ENCODE results near the gene CTIF.
"Not testable (repeated sequence)": the region's sequence is repeated elsewhere in the genome, so short reads cannot be mapped to it uniquely, and the experiment has no call there.

Gene CTIF

GRCh38 chr18:48715711-48716361 is 177.0 kb downstream of the CTIF start:
- no peak for DNase-seq (ENCODE audit: insufficient read length, low spot score)
- no peak for TF ChIP-seq CTCF (IDR thresholded peaks at IDR 0.05; ENCODE audit: insufficient read depth, missing control alignments)
- no peak for FAIRE-seq

- not testable (repeated sequence) for FAIRE-seq; DNase-seq (ENCODE audit: insufficient read length, low spot score)
These were observed 178.4 kb downstream of the CTIF start for GRCh38 chr18:48717227-48717626.

- DNase-seq (ENCODE audit: insufficient read length, low spot score) (no peak), FAIRE-seq (peak; percentile 25)
- no peak for TF ChIP-seq CTCF (IDR thresholded peaks at IDR 0.05; ENCODE audit: insufficient read depth, missing control alignments)
These were observed 179.6 kb downstream of the CTIF start for GRCh38 chr18:48718251-48718959.

- FAIRE-seq (no peak), DNase-seq (ENCODE audit: insufficient read length, low spot score) (no peak)
- TF ChIP-seq CTCF (IDR thresholded peaks at IDR 0.05; ENCODE audit: insufficient read depth, missing control alignments) = no peak
These were observed 180.6 kb downstream of the CTIF start for GRCh38 chr18:48719388-48719787.

GRCh38 chr18:48719974-48720654 is 181.3 kb downstream of the CTIF start:
- no peak for TF ChIP-seq CTCF (IDR thresholded peaks at IDR 0.05; ENCODE audit: insufficient read depth, missing control alignments)
- no peak for DNase-seq (ENCODE audit: insufficient read length, low spot score)
- FAIRE-seq = no peak

- DNase-seq (ENCODE audit: insufficient read length, low spot score) (no peak), FAIRE-seq (no peak)
- TF ChIP-seq CTCF (IDR thresholded peaks at IDR 0.05; ENCODE audit: insufficient read depth, missing control alignments) = no peak
These were observed 181.8 kb downstream of the CTIF start for GRCh38 chr18:48720655-48721025.

GRCh38 chr18:48721312-48721711 is 182.5 kb downstream of the CTIF start:
- DNase-seq (ENCODE audit: insufficient read length, low spot score) (no peak), FAIRE-seq (no peak)
- no peak for TF ChIP-seq CTCF (IDR thresholded peaks at IDR 0.05; ENCODE audit: insufficient read depth, missing control alignments)
